GM10266 (cell line): ENCODE data around the gene OR51E2.
"Not testable (repeated sequence)": the region's sequence is repeated elsewhere in the genome, so short reads cannot be mapped to it uniquely, and the experiment has no call there.

Experiments
- DNase-seq: peaks from one replicate; pipeline ENCODE4 v3.0.0; 2012; ENCODE audit errors: extremely low spot score
- CTCF ChIP-seq: IDR thresholded peaks from 2 replicates; pipeline ENCODE4 v1.5.1; 2012; ENCODE audit warnings: mild to moderate bottlenecking, low read depth; ENCODE audit not compliant: control insufficient read depth, insufficient read depth; ENCODE audit errors: missing control alignments

OR51E2 gene

DNA sequence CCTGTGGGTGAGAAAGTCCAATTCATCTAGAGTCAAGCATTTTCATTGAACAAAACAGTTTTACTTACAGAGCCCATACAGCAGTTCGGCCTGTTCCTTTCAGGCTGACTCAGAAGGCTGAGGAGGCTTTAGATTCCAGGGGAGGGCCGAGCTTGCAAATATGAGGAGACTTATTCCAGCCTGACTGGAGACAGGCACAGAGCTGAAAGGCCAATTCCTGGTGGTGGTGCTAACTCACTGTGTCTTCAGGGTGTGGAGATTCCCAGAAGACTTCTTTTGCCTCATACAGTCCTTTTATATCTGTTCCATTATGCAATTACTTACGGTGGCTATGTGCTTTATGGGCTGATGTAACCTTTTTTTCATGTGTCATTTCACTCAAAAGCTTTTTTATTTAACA, at the start of gene OR51E2:
Gene OR51E2 (minus strand): TSS at position 269 of the 400 bp plus-strand sequence. CDS start 15,142 bp downstream, outside the sequence.
- no peak for TF ChIP-seq CTCF
- DNase-seq = no peak

- DNase-seq = no peak
- TF ChIP-seq CTCF = no peak
Observed at GRCh38 chr11:4740735-4741134, 43.1 kb upstream of the OR51E2 start.

GRCh38 chr11:4727171-4727570, 29.5 kb upstream of the OR51E2 start:
- no peak for DNase-seq
- TF ChIP-seq CTCF = no peak

DNA sequence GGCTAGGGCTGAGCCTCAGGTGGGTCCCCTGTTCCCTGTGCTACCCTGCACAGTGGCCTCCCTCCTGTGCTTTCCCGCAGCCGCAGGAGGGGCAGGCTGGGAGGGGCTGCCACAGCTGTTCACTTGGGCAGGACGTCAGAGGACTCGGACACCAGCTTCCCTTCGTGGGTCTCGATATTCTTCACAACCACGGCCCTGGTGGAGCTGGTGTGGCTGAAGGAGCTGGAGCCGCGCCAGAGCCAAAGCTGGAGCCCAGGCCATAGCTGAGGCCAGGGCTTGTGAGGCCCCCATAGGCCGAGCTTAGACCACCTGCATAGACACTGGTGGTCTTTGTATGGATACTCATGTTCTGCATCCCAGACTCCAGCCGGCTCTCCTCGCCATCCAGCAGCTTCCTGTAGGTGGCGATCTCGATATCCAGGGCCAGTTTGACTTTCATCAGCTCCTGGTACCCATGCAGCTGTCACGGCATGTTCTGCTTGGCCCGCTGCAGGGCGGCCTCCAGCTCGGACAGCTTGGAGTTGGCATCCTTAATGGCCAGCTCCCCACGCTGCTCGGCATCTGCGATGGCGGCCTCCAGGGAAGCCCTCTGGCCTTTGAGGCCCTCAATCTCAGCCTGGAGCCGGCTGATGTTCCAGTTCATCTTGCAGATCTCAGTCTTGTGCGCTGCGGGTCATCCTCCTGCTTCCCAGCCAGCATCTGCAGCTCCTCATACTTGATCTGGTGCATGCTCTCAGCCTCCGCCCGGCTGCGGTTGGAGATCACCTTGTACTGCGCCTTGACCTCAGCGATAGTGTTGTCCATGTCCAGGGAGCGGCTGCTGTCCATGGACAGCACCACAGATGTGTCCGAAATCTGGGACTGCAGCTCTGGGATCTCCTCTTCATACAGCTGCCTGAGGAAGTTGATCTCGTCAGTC, 25.2 kb upstream of the OR51E2 start:
- TF ChIP-seq CTCF = peak; percentile 6

DNA sequence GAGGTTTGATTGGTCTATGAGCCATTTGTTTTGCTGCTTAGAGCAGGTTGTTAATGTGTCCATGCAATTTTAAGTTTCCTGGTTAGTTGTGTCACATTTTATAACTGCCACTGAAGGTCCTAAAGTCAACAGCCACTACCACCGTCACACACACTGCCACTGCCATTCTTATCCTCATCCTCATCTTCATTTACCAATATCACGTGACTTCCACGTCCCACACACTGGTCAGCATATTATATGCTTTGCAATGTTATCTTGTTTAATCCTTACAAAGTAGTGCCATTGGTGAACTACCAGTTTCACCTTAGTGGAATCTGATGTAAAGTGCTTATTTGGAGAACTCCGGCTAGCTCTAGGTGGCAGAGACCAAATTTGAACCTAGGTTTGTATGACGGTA, 16.6 kb upstream of the OR51E2 start:
- no peak for DNase-seq
- TF ChIP-seq CTCF = no peak

More for the DNA sequence above, 25.2 kb upstream of the OR51E2 start:
- DNase-seq = not testable (repeated sequence)

DNA sequence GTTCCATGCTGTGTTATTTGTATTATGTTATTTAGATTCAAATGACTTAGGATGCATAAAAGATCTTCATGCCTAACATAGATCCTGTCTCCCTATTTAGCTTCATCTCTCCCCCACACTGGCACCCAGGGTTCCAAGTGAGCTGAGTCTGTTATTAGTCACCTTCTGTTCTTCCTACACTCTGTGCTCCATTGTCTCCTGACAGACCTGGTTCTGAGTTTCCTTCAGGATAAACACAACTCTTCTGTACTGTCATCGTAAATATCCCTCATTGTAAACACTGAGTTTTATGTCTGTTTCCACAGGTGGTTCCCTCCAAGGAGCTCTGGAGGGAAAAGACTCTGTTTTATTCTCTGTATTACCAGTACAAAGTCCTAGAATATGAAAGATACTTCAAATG, 15.6 kb upstream of the OR51E2 start:
- no peak for TF ChIP-seq CTCF
- no peak for DNase-seq

DNA sequence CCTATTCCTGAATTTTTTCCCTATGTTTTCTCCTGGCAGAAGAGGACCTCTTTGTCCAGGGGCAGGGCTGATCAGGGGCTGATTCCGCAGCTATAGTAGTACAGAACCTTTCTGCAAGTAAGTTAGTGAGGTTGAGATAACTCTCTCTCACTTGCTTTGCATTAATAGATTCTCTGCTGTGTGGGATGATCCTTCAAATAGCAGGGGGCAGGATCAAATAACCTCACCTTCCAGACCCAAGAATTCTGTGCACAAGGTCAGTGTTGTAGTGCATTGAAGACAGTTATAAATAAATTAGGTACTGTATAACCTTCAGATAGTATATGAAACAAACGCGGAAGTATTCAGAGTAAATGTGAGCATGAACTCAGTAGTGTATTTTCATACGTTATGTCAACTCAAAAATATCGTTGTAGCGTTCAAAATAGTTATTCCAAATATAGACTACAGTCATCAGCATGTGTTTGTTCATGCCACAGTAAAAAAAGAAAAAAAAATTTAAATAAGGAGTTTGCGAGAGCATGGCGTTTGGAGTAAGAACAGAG, 7.2 kb upstream of the OR51E2 start:
- no peak for DNase-seq
- no peak for TF ChIP-seq CTCF
